K562 treated with DMSO at 1 percent for 4 hours (cell line): Measurements from ENCODE around the gene ZACN. TPM values are rescaled to one million over a fixed set of nuclear protein-coding genes. Genes with fewer than 3 reads are reported as not detected.

Source experiments
- total RNA-seq: library from RNA; unstranded; fragments of 300-600 nt; gene quantifications from 2 replicates; pipeline ENCODE4 v1.2.3, GENCODE V29; 2022; ENCODE audit not compliant: insufficient read depth

ZACN gene
- 2.0 and 4.2 TPM in 2 replicates for total RNA-seq

GRCh38 chr17:76078860-76079534 lies at the start of gene ZACN:
ZACN (plus strand) TSS chr17:76079182; CDS start chr17:76079265, 83 bp downstream.

GRCh38 chr17:76072148-76072858 lies 6.7 kb upstream of the ZACN start, which contains the start of gene SRP68:
SRP68 (minus strand) TSS chr17:76072517; CDS start chr17:76072491, 26 bp downstream.

GRCh38 chr17:76074390-76075363 lies 4.3 kb upstream of the ZACN start, which contains the start of gene GALR2:
GALR2 (plus strand) TSS chr17:76074781; CDS start chr17:76074884, 103 bp downstream.

DNA sequence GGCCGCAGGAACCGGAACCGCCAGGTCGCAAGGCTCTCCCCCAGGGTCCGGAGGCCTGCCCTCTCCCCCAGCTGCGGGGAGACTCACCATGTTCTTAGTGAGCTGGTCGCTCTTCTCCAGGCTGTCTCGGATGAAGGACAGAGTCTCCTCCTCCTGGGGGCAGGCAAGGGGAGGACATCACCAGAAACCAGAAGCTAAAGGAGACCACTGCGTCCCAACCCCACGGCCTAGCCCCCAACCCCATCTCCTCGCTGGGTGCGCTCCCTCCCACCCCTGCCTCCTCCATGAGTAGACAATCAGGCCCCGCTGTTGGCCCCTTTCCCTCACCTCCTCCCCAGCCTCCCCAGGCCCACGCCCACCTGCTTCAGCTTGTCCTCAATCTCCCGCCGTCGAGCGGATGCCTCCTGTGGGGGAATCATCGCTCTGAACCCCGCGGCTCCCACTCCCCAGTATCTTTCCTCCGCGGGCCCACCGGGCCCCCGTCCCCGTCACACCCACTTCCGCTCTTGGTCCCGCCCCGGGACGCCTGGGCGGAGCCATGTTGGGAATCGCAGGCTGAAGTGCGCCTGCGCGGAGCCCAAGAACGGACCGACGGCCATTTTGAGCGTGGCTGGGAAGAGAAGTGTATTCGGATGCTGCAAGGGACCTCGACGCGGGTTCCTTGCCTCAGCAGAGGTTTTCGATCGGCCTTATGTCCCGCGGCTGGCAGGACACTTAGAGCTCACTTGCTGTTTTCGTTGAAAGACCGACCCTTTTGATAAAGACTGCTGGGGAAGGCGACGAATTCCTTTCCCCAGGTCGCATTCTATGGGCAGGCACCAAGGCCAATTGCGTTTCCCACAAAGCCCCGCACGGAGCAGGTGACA lies 24.5 kb downstream of the ZACN start, which contains the start of gene EXOC7:
EXOC7 (minus strand) TSS at position 514 of the 866 bp plus-strand sequence; CDS start at position 419, 95 bp downstream.

Other genes with a start within 250 kb of the ZACN start
- 164 and 167 TPM in 2 replicates for gene UNC13D, start 234.8 kb upstream of the ZACN start, total RNA-seq
- gene WBP2, start 223.8 kb upstream of the ZACN start, total RNA-seq, result 133 TPM in 2 replicates
- 2.6 and 3.6 TPM in 2 replicates for gene TRIM47, start 200.6 kb upstream of the ZACN start, total RNA-seq
- gene TRIM65, start 182.2 kb upstream of the ZACN start, total RNA-seq, result 21.2 and 26.6 TPM in 2 replicates
- gene MRPL38, start 174.3 kb upstream of the ZACN start, total RNA-seq, result 82.4 and 95.4 TPM in 2 replicates
- 4.3 and 6.4 TPM in 2 replicates for gene FBF1, start 138.1 kb upstream of the ZACN start, total RNA-seq
- 13.2 and 15.1 TPM in 2 replicates for gene ACOX1, start 100.0 kb upstream of the ZACN start, total RNA-seq
- gene TEN1, start 99.9 kb upstream of the ZACN start, total RNA-seq, result 23.1 and 24.3 TPM in 2 replicates
- gene CDK3, start 78.3 kb upstream of the ZACN start, total RNA-seq, result 3.5 and 10.1 TPM in 2 replicates
- not detected in 2 replicates for gene EVPL, start 51.9 kb upstream of the ZACN start, total RNA-seq
- 87.4 and 92.9 TPM in 2 replicates for gene SRP68, start 6.7 kb upstream of the ZACN start, total RNA-seq
- not detected in 2 replicates for gene GALR2, start 4.4 kb upstream of the ZACN start, total RNA-seq
- 24.7 and 24.9 TPM in 2 replicates for gene EXOC7, start 24.6 kb downstream of the ZACN start, total RNA-seq
- 0.82 TPM in 1 of 2 replicates, not detected in the other for gene FOXJ1, start 62.1 kb downstream of the ZACN start, total RNA-seq
- gene RNF157, start 161.3 kb downstream of the ZACN start, total RNA-seq, result 30.3 and 31.6 TPM in 2 replicates
- 169 and 172 TPM in 2 replicates for gene UBALD2, start 186.2 kb downstream of the ZACN start, total RNA-seq
- 7.0 and 7.9 TPM in 2 replicates for gene QRICH2, start 229.1 kb downstream of the ZACN start, total RNA-seq